HG02885 (cell line): Measurements from ENCODE around the gene ANK2.

Source experiments
- ATAC-seq: cut with Tn5 transposase; IDR thresholded peaks from one replicate; pipeline ENCODE4 v1.9.1; 2021; ENCODE audit warnings: mild to moderate bottlenecking; ENCODE audit not compliant: unreplicated experiment, poor library complexity

ANK2 gene

DNA sequence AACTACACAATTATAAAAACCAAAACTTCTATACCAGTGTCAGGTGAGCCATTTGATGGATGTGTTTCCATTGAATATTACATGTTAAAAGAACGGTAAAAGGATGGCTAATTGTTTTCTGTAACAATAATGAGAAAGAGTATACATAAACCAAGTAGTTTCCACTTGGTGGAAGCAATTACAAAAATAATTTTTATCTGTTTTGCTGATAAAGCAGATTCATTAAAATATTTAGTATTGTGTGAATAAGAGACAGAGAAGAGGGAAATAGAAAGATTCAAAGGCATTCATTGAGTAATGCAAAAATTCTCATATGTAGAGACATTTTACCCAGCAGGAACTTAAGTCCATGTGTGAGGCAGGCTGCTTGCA is 95.7 kb downstream of the ANK2 start:
- ATAC-seq: no peak

DNA sequence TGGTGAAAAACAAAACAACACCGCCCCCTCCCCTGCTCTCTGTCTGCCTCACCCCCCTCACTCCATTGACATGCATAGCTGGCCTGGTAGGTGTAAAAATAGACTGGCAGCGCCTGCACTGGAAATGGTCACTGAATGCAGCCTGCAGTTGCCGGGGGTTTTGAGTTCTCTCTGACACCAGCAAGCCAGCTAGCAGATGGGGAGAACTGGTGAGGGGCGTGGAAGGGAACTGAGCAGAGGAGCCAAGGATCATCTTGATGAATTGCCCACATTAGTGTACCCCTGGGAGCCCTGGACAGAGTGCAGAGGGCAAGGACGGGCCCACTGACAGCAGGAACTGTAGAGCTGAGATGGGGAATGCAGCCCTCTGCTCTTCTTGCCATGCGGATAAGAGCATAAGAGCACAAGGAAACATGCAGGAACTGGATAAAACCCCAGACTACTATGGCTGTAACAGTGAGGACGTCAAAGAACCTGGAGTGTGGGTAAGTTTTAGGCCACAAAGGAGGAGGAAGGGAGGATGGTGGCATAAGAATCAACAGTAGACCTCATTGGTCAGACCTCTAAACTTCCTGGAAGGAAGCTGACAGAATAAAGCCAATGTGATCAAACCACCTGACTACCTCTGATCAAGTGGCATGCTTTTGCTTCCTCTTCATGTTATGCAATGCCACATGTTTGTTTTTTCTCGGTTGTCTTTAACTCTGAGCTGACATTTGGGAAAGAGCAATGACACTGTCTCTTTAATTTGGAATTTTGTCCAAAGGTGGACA is 96.3 kb downstream of the ANK2 start:
- ATAC-seq: no peak

DNA sequence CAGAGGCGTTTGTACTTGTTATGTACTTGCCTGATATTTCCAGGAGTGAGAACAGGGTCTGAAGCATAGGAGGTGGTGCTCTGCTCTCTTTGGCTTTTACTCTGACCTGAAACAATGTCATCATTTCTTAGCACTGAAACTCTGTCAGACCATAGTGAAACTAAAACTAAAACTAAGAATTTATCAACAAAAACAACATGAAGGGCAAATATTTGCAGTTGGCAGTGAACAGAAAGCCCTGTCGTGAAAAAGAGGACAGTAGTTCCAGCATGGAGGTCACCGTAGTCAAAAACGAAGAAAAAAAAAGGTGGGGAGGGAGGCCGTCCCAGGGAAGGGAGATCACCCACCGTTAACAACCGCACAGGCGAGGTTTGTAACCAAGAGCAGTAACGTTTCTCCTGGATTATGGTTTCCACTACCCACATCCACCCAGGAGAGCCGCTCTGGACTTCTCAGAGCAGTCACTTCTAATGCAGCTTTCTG is 97.5 kb downstream of the ANK2 start:
- ATAC-seq: peak; percentile 90

DNA sequence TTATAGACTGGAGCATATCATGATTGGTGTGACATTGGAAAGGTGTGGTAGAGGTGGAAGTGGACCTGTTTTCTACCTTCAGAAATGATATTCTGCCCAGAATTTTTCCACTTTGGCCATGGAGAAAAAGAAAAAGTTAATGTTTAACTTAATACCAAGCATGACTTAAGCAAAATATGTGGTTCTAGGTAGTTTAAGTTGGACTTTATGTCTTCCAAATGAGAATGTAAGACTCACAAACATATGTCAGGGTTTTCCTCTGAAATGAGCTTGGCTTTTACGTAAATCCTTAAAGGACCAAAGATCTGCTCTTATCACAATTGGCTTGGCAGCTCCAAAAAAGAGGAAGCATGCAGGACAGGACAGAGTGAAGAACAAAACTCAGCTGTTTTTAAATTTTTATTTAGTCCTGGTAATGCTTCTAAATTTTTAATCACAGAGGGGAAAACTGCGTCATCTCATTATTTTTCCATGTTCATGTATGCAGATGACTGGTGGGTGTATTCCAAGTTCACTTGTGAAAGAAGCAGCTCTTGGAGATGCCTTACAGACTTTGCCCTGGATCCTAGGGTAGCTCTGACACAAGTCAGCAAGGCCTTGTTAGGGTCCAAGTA is 98.2 kb downstream of the ANK2 start:
- no peak for ATAC-seq

DNA sequence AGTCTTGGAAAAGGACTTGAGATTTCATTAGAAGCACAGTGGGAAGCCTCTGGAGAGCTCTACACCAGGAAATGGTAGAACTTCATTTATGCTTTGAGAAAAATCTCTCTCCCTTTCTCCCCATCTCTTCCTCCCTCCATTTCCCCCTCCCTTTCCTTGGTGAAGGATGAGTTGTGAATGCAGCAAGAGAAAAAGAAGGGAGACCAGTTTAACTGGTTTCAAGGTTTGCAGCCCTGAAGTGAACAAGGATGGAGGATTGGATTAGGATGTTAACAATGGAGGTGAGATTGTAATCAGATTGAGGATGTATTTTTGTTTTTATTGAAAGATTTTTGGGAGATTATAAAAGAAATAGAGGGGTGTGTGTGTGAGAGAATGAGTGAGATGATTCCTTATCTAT is 99.5 kb downstream of the ANK2 start:
- ATAC-seq: no peak

DNA sequence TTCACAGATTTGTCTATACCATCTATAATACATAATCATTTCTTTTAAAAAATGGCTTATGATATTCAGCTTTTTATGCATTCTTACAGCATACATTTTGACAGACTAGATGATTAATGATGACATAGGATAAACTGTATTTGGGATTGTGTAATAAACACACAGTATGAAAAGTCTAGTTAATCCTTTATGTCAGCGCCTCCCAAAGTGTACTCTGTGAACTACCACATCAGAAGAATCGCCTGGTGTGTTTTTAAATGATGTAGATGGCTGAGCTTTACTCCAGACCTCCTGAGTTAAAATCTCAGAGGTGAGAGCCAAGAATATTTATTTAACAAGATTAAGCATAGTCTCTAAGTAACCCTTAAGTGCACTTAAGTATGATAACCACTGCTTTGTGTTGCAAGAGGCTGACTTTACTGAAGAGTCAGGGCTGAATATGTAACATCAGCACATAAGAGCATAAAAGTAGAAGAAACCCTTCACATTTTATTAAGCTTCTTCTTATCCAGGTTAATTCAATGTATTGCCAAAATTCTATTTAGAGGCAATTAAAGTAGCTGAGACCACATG is 104.2 kb downstream of the ANK2 start:
- no peak for ATAC-seq

DNA sequence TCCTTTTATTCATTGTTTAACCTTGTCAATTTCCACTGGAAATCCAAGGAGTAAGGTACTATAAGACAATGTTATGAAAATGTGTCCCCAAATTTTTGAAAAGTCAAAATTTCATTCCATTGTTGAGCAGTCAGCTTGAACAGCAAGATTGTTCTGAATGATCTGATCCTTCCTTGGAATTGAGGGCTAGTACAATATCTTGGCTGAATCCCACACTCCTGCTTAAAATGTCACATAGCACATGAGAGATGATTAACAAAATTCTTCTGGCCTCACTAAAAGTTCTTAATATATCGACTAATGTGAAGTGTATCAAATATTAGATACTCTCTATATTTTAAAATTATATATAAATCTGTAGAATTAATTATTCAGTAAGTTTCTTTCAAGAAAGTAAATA is 104.8 kb downstream of the ANK2 start:
- no peak for ATAC-seq

DNA sequence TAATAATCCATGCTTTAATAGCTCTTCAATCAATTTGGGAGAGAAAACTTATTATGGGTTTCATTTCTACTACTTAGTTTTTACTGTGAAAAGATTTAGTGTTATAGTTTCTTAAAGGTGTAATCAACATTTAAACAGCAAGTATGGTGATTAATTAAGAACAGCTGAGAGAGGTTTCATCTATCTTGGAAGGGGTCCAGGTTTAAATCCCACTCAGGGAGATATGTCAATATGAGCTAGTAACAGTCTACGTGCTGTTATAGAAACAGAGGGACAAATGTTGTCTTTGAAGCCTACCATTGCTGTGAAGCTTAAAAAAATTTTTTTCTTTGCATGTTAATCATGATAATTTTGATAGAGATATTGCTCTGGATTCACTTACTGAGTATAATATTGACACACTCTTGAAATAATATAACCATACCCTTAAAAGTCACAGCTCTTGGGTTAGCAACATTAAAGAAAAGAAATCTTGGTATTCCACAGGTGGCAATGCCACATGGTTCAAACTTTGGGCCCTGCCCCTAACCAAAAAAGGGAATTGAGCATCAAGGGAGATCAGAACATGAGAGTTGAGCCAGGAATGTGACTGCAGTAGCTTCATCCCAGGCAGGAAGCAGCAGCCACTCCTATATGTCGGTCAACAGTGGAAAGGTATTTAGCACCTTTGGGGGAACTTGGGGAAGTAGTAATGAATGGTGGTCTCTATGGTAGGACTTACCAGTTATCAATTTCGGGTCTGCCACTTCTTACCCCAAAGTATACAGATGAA is 107.8 kb downstream of the ANK2 start:
- ATAC-seq: no peak

DNA sequence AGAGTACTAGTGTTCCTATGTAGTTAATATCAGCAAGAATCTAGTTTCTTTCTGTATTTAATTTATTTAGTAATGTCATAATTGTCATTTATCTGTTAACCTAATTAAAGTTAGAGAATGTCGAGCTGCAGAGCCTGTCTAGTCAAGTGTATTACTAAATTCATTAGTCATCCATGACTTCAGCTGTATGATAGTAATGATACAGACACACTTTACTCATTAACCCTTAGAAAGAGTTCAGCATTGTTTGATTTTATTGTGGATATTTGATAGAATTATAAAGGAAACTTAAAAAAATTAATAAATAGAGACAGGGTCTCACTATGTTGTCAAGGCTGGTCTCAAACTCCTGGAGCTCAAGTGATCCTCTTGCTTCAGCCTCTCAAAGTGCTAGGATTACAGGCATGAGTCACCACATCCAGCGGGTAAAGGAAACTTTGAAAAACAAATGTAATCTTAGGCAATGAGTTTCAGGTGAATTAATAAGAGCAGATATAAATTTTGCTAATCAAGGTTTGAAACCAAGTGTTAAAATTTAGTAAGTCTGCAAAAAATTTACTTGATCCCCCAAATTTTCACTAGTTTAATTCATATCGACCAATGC is 110.6 kb downstream of the ANK2 start:
- ATAC-seq: no peak

DNA sequence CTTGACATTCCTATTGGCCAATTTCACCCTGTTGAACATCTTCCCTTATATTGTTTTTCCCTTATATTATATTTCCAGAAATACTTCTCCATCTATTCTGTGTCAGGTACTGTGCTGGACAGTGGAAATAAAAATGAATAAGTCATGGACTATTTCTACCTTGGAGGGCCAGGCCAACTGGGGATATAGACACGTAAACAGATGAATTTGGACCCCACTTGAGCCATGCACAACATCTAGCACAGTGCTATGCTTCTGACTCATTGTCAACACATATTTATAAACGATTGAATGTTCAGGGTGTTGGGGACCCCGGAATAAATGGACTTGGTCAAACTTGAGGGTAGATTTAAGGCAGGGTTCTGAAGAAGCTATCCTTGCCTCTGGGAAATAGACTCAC is 111.1 kb downstream of the ANK2 start:
- no peak for ATAC-seq

DNA sequence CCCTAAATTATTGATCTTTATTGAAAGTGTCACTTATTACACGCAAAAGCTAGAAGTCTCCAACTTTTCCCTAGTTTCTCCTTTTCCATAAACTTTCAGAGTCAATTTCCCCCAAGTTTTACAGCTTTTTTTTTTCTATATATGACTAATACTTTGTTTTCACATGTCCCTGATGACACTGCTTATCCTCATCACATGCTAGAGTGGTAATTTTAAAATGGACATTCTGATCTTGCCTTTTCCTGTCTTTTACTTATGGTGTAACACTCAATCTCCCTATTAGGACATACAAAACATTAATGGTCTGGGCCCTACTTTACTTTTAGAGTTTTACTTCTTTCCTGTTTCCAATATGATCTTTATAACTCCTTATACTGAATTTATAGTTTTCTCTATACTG is 112.6 kb downstream of the ANK2 start:
- no peak for ATAC-seq

DNA sequence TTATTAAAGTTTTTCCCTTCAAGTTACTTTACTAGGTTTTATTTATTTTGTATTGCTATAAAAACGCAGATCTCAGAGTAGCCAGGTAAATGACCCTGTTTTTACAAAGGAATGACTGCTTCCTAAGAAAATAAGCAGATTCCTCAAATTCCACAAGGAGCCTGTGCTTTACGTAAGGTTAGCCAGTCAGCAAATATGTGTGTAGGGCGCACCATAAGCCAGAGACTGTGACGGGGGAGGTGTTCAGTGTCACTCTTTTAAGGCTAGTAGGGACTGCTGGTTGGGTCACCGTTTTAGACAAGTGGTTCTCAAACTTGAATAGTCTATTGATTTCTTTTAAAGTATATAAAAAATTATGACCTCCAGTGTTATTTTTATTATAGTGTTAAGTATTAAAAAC is 119.9 kb downstream of the ANK2 start:
- no peak for ATAC-seq

DNA sequence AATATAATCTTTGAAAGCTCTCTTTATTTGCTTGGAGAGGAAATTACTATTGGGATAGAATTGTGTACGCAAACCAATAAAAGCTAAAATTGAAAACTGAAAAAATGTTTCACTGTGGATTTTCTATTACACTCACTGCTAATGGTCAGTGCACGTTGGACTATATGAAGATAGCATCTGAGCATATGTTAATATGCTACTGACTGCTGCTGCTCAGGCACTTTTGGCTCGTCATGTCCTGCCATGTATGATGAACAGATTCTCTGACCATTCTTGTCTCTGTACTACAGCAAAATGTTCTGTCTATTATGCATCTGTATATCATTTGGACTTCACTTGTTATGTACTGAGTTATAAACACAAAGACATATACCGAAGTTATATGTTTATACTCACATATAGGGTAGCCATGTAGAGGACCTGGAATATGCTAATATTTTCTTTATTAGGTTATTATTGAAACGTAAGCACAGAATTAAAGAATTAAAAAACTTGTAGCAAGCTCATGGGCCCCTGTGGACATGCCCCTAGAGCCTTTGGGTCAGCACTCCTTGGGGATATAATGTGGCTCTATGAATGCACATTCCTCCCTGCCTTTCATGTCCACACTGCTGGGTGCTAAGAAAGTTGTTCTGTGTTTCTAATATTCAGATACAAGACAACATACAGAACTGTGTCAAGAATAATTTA is 120.8 kb downstream of the ANK2 start:
- ATAC-seq: no peak

DNA sequence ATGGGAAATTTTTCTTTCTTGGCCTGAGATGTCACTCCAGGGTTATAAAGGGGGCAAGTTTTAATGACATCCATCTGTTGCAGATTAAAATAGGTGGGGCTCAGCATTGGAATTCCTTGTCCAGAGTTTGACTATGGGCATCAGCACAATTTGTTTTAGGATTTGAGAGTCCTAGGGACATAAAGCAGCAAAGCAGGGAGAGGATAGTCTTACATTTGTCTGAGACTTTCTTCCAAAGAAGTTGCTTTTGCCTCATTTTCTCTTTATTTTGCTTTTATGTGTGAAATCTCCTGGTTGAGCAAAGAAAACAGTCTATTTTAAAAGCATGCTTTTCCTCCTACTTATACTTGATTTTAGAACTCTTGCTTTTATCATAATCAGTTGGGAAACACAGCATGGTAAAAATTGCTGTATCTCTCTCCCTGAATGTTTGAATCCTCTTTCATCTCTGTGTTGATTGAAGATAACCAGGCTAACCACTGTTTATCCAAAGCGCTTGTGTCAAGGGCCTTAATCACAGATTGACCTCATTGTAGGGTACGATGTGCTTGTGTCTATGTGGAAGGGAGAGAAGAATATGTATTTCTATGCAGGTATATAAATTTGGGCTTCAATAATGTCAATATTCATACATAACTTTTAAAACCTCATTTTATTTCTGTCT is 121.5 kb downstream of the ANK2 start:
- no peak for ATAC-seq

DNA sequence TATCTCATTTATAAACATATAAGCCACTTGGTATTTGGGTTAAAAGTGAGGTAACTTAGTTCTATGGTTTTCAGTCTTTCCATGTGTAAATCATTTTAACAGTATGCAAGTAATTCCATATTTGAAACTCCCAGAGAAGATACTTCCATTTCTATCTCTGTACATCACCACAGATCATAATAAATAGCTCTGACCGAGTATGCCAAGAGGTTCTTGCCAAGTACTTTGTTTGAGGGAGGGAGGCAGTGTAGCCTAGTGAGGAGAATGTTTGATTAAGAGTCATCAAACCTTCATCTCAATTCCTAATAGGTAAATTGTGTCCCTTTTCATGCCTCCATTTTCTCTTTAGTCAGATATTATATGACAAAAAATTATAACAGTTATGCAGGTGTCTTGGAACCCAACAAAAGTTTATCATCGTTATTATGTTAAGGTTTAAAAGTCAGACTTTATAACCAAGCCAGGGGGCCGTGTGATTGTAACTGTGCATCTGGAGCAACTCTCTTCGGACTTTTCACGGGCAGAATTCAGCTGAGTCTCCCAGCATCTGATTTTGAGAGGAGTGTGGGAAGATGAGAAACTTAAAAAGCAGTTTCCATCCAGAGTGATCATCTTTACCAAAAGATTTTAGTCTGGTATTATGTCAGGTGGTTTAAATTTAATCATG is 123.8 kb downstream of the ANK2 start:
- ATAC-seq: no peak

DNA sequence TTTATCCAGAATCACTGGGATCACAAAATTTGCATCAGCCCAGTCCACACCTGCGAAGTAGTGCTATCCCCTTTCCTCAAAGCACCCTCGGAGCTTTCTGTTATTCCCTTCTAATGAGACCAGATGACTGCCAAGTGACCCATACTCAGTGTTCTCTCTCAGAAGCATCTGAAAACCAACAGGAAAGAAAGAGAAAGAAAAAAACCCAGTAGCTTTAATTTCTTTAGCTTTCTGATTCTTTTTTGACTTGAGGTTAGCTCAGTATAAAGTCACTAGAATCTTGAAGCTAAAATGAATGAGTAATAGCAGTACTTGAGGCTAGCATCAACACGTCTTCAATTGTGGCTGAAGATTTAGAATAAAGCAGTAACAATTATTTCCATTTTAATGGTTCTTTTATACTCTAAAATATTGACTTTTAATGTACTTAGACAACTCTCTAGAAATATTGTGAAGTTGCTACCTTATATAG is 124.4 kb downstream of the ANK2 start:
- ATAC-seq: peak; percentile 82

DNA sequence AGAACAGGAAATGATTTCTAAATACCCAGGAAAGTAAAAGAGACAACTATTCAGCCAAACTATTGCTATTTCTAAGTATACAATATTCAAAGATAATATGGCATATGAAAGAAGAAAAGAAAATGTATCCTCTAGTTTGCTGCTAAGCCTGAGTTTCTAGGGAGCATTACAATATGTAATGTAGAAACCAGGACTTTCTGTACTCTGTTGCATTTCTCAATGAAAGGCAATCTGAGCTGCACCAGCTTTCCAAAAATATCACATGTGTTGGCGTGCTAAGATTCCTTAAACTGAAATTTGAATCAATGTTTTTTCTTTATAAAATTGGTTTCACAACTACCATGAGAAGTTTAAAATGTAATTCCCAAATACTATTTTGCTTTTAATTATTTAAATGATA is 129.6 kb downstream of the ANK2 start:
- ATAC-seq: no peak

DNA sequence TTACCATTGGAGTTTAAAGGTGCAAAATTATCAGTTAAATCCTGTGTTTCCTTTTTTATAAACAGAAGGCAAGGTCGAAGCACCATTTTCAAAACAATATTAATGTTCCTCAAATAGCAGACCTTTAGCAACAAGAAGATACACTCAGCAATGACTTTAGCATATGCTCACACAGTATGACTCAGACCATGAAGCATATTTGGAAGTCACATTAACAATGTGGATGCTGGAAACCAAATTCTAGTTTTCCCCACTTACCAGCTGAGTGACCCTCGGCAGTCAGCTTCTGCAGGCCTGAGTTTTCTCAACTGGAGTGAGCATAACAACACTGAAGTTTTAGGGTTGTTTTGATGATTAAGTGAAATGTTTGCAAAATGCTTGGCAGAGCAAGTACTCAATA is 130.5 kb downstream of the ANK2 start:
- no peak for ATAC-seq
